H1 (cell line): ENCODE results near the gene TRAPPC2L. TPM values are rescaled to one million over a fixed set of nuclear protein-coding genes. Genes with fewer than 3 reads are reported as not detected.

Source experiments
- CTCF ChIA-PET: fragments of 300-600 bp; sonication (Branson Sonifier 250); formaldehyde crosslinking; loops from one replicate; lab custom pipeline; 2021; ENCODE audit not compliant: partially characterized antibody; lab: Charles Lee
- POLR2A ChIA-PET: fragments of 300-600 bp; sonication (Branson Sonifier 250); formaldehyde crosslinking; loops from one replicate; lab custom pipeline; 2021; ENCODE audit warnings: inconsistent platforms; ENCODE audit not compliant: partially characterized antibody; lab: Charles Lee
- DNase-seq, 2 experiments: peaks; one replicate each; pipeline versions ENCODE4 v3.0.0 to v3.0.0-alpha.2; 2010 to 2022; ENCODE audit warnings: low spot score in 2 of 2, low read depth in 1 of 2, mixed read lengths in 1 of 2
- FAIRE-seq: peaks from 2 replicates; lab custom pipeline; 2011; peaks lifted over from hg19 to GRCh38; lab: Jason Lieb, UNC
- H2AFZ ChIP-seq: 2 replicates; pipeline ENCODE4 v1.8.1; 2012; ENCODE audit warnings: low read length, inconsistent platforms
- H2AK5ac ChIP-seq: 2 replicates; pipeline ENCODE4 v1.6.1; 2013; ENCODE audit warnings: low read depth, low read length
- H2BK120ac ChIP-seq: replicated peaks from 2 replicates; pipeline ENCODE3; 2013; ENCODE audit warnings: low read depth, low read length, inconsistent platforms
- H2BK12ac ChIP-seq: 2 replicates; pipeline ENCODE4 v1.6.1; 2013; ENCODE audit warnings: low read depth, low read length
- H2BK15ac ChIP-seq: 2 replicates; pipeline ENCODE4 v1.6.1; 2013; ENCODE audit warnings: low read length
- H2BK20ac ChIP-seq: 2 replicates; pipeline ENCODE4 v1.6.1; 2013; ENCODE audit warnings: low read length
- H2BK5ac ChIP-seq: 2 replicates; pipeline ENCODE4 v1.6.1; 2013; ENCODE audit warnings: low read depth, low read length
- H3K14ac ChIP-seq: 2 replicates; pipeline ENCODE4 v1.6.1; 2013; ENCODE audit warnings: inconsistent platforms; ENCODE audit not compliant: insufficient read length
- H3K18ac ChIP-seq: 2 replicates; pipeline ENCODE4 v1.6.1; 2013; ENCODE audit warnings: low read length; ENCODE audit errors: extremely low read depth
- H3K23ac ChIP-seq: 2 replicates; pipeline ENCODE4 v1.6.1; 2013; ENCODE audit warnings: inconsistent platforms; ENCODE audit not compliant: insufficient read length
- H3K23me2 ChIP-seq: 2 replicates; pipeline ENCODE4 v1.6.1; 2013; ENCODE audit warnings: low read depth, low read length
- H3K27ac ChIP-seq: 2 replicates; pipeline ENCODE4 v1.6.1; 2011; ENCODE audit warnings: low read depth, low read length, inconsistent platforms
- H3K27me3 ChIP-seq, 4 experiments: replicated peaks in 1 of 4; 1 replicate in 1 of 4; 2 replicates in 3 of 4; pipeline versions ENCODE4 v1.6.1 to v1.8.1; 2011 to 2013; ENCODE audit warnings: low read length in 3 of 4, mild to moderate bottlenecking in 3 of 4, inconsistent platforms in 2 of 4, mixed read lengths in 2 of 4, moderate library complexity in 1 of 4; ENCODE audit not compliant: control insufficient read depth in 3 of 4, insufficient read depth in 3 of 4; ENCODE audit errors: extremely low read depth in 1 of 4
- H3K36me3 ChIP-seq, 4 experiments: 2 replicates each; pipeline versions ENCODE4 v1.6.1 to v1.8.1; 2011 to 2013; ENCODE audit warnings: mild to moderate bottlenecking in 4 of 4, low read length in 3 of 4, moderate library complexity in 2 of 4, control low read depth in 1 of 4, inconsistent platforms in 1 of 4; ENCODE audit not compliant: insufficient read depth in 4 of 4, control insufficient read depth in 2 of 4
- H3K4ac ChIP-seq: replicated peaks from 2 replicates; pipeline ENCODE3; 2013; ENCODE audit warnings: low read length, low read depth, mixed read lengths, inconsistent platforms; ENCODE audit not compliant: insufficient read length
- H3K4me1 ChIP-seq, 4 experiments: replicated peaks in 1 of 4; 1 replicate in 1 of 4; 2 replicates in 3 of 4; pipeline versions ENCODE4 v1.6.1 to v1.8.1; 2011 to 2013; ENCODE audit warnings: low read length in 3 of 4, inconsistent platforms in 2 of 4, mixed read lengths in 1 of 4; ENCODE audit not compliant: insufficient read depth in 4 of 4, control insufficient read depth in 3 of 4
- H3K4me2 ChIP-seq, 2 experiments: 2 replicates each; pipeline versions ENCODE4 v1.6.1 to v1.8.1; 2011 to 2013; ENCODE audit warnings: low read depth in 2 of 2, low read length in 2 of 2, control low read depth in 1 of 2, inconsistent platforms in 1 of 2, mild to moderate bottlenecking in 1 of 2; ENCODE audit not compliant: insufficient read depth in 1 of 2
- H3K4me3 ChIP-seq, 4 experiments: fragments of 200-600, 300-600 bp in 1 of 4; sonication (generic), shearing (Covaris generic), sonication (Bioruptor Twin) in 1 of 4; 2 replicates each; pipeline versions ENCODE4 v1.5.1 to v1.8.1; 2011 to 2016; ENCODE audit warnings: low read length in 4 of 4, low read depth in 3 of 4, control low read depth in 2 of 4, inconsistent platforms in 2 of 4, mild to moderate bottlenecking in 2 of 4, mixed read lengths in 1 of 4, moderate library complexity in 1 of 4; ENCODE audit not compliant: insufficient read depth in 2 of 4; ENCODE audit errors: extremely low read depth in 1 of 4
- H3K56ac ChIP-seq: replicated peaks from 2 replicates; pipeline ENCODE3; 2013; ENCODE audit warnings: low read depth, mild to moderate bottlenecking, mixed read lengths, low read length, inconsistent platforms; ENCODE audit not compliant: insufficient read length
- H3K79me1 ChIP-seq: 2 replicates; pipeline ENCODE4 v1.6.1; 2013; ENCODE audit warnings: low read depth, low read length, control low read depth
- H3K79me2 ChIP-seq, 2 experiments: 2 replicates each; pipeline versions ENCODE4 v1.6.1 to v1.8.1; 2012 to 2013; ENCODE audit warnings: low read length in 2 of 2, mild to moderate bottlenecking in 2 of 2, inconsistent platforms in 1 of 2; ENCODE audit not compliant: insufficient read depth in 2 of 2, control insufficient read depth in 1 of 2
- H3K9ac ChIP-seq, 4 experiments: replicated peaks in 1 of 4; 1 replicate in 1 of 4; 2 replicates in 3 of 4; pipeline versions ENCODE4 v1.6.1 to v1.8.1; 2011 to 2013; ENCODE audit warnings: low read depth in 3 of 4, low read length in 3 of 4, control low read depth in 2 of 4, mild to moderate bottlenecking in 2 of 4, moderate library complexity in 2 of 4, inconsistent platforms in 1 of 4; ENCODE audit errors: extremely low read depth in 1 of 4
- H3K9me3 ChIP-seq, 2 experiments: 2 replicates each; pipeline versions ENCODE4 v1.6.1 to v1.8.1; 2012 to 2013; ENCODE audit warnings: mild to moderate bottlenecking in 2 of 2, moderate library complexity in 2 of 2, control low read depth in 1 of 2, inconsistent platforms in 1 of 2, low read depth in 1 of 2, low read length in 1 of 2, mixed read lengths in 1 of 2; ENCODE audit not compliant: insufficient read depth in 2 of 2
- H4K20me1 ChIP-seq, 2 experiments: replicated peaks in 1 of 2; 2 replicates each; pipeline versions ENCODE3 to v1.8.1; 2011 to 2013; ENCODE audit warnings: inconsistent platforms in 2 of 2, low read length in 2 of 2, mild to moderate bottlenecking in 1 of 2; ENCODE audit not compliant: insufficient read depth in 2 of 2, control insufficient read depth in 1 of 2
- H4K5ac ChIP-seq: 2 replicates; pipeline ENCODE4 v1.6.1; 2013; ENCODE audit warnings: low read length, low read depth, mixed read lengths, inconsistent platforms; ENCODE audit not compliant: insufficient read length
- H4K8ac ChIP-seq: 2 replicates; pipeline ENCODE4 v1.8.0; 2013; ENCODE audit warnings: mild to moderate bottlenecking, moderate library complexity, low read length, inconsistent platforms; ENCODE audit not compliant: insufficient read depth; ENCODE audit errors: extremely low read depth
- H4K91ac ChIP-seq: replicated peaks from 2 replicates; pipeline ENCODE3; 2013; ENCODE audit warnings: low read length, mixed read lengths, inconsistent platforms; ENCODE audit not compliant: insufficient read length
- BCL11A ChIP-seq, 2 experiments: IDR thresholded peaks; one replicate each; pipeline ENCODE4 v1.6.1; 2011; ENCODE audit warnings: low read depth in 2 of 2, low read length in 2 of 2, mild to moderate bottlenecking in 2 of 2
- JUN ChIP-seq: IDR thresholded peaks from 2 replicates; pipeline ENCODE4 v1.6.1; 2011; ENCODE audit warnings: low read depth, mild to moderate bottlenecking, improper control_type of control experiment, low read length
- YY1 ChIP-seq: IDR thresholded peaks from 2 replicates; pipeline ENCODE4 v1.6.1; 2011; ENCODE audit warnings: low read depth, mild to moderate bottlenecking, low read length
- WGBS, 2 experiments: shearing (Covaris generic) in 1 of 2; methylation state at CpG; one replicate each; pipeline versions ENCODE4 v1.1.6 to v1.1.7; 2013 to 2015; ENCODE audit warnings: low lambda C conversion rate in 2 of 2, mixed read lengths in 2 of 2, inconsistent platforms in 1 of 2, low coverage in 1 of 2, missing lambda C conversion rate in 1 of 2; ENCODE audit not compliant: insufficient replicate concordance in 2 of 2, insufficient coverage in 1 of 2, insufficient read length in 1 of 2; ENCODE audit errors: extremely low coverage in 1 of 2, missing lambda C conversion rate in 1 of 2; 5-methylcytosine and 5-hydroxymethylcytosine counted together
- polyA plus RNA-seq, 7 experiments: library from polyadenylated mRNA; depleted of rRNA in 3 of 7; stranded (reverse) in 5 of 7; unstranded in 2 of 7; fragments of >200 nt in 5 of 7; fragments of 200-250 nt in 2 of 7; gene quantifications; 1 replicate in 5 of 7; 2 replicates in 1 of 7; 4 replicates in 1 of 7; pipeline versions ENCODE4 v1.2.1 to v1.2.3, GENCODE V29; 2011 to 2013; ENCODE audit warnings: missing spikeins in 2 of 7, mixed read lengths in 2 of 7
- total RNA-seq: library from RNA; stranded (reverse); fragmentation: NEBNext Ultra II Directional; extraction: Animal tissue kit (Norgen Biotek cat#: 25700); gene quantifications from 2 replicates; pipeline ENCODE4 v1.2.1, GENCODE V29; 2021

TRAPPC2L gene
- total and polyA plus RNA-seq, 2 of the 8 experiments (the other 6 are each of a cell fraction or from before 2014, with no cell fraction given), result 98.7 to 133 TPM

DNA sequence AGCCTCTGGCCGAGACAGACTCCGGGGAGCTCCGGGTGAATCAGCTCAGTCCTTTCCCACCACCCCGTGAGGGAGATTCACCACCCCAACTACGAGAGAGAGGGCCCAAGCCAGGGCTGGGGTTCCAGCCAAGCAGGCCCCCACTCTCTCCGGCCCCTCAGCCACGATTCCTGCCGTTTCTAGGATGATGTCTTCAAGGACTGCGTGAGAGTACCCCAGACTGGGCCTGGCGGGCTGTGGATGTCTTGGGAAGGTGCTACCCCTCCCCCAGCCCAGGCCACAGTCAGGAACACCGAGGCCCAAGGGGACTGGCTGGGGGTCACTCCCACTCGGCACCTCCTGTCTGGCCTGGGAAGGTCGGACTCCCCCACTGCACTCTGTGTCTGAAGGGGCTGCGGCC lies 31.1 kb downstream of the TRAPPC2L start:
- ChIA-PET POLR2A (interaction anchor here (0.8 kb wide), 1 partner anchor 330 kb away, joined by 3 read pairs; the partner anchor contains the start of gene ZNF778), CTCF (interaction anchor here (0.7 to 0.9 kb wide), 3 partner anchors 12 to 61 kb away, joined by 3 read pairs; no protein-coding TSS in a partner anchor)
- TF ChIP-seq JUN, result no peak
- no peak for TF ChIP-seq BCL11A (IDR thresholded peaks at IDR 0.05; ENCODE audit: low read depth in 2 of 2, low read length in 2 of 2)
- TF ChIP-seq YY1, result no peak
- Histone ChIP-seq H3K23me2 (no peaks in the 10 kb centered on the region), H3K27me3 (0 out of 7 replicates have a peak, but pooled peaks cover 0 to 2% (median 0%) of the 10 kb centered on the region in 4 experiments), H3K9ac (no peak overlapping the region), H3K14ac (no peak overlapping the region), H3K9me3 (no peaks in the 10 kb centered on the region), H2BK15ac (no peak overlapping the region), H3K23ac (no peak overlapping the region), H2AK5ac (no peak overlapping the region), H4K5ac (no peak overlapping the region), H3K4me3 (no peak overlapping the region), H2BK120ac (no peak overlapping the region), H4K8ac (no peak overlapping the region), H2BK5ac (no peak overlapping the region), H3K4me1 (peaks cover 0 to 4% (median 0%) of the 10 kb centered on the region in 4 experiments; a peak in 1 of 7 replicates), H4K20me1 (no peaks in the 10 kb centered on the region), H3K79me1 (no peaks in the 10 kb centered on the region), H2AFZ (no peak overlapping the region), H3K56ac (no peak overlapping the region), H3K79me2 (no peaks in the 10 kb centered on the region), H3K4me2 (no peak overlapping the region), H3K36me3 (no peaks in the 10 kb centered on the region), H4K91ac (no peak overlapping the region), H3K18ac (no peak overlapping the region; the same call in 1 of the 2 replicates), H2BK12ac (no peak overlapping the region), H3K4ac (no peak overlapping the region), H2BK20ac (no peak overlapping the region), H3K27ac (no peak overlapping the region)
- FAIRE-seq, result no peak
- WGBS, 2 experiments, result 91% methylated on average over 12 of the region's 14 CpGs; no CpG with 5 or more reads in 1 of the 2 experiments
- DNase-seq, result no peak
